Naive B cell (primary cell): ENCODE results near the gene LPP. TPM values are rescaled to one million over a fixed set of nuclear protein-coding genes. Genes with fewer than 3 reads are reported as not detected.
A peak's percentile ranks its signal among the peaks of the same experiment; 100 is the strongest.

Experiments
- ATAC-seq, 2 donors: fragments of 150-1000 bp; cut with Tn5 transposase; 2 replicates each; pipeline ENCODE4 v1.10.0; 2021; ENCODE audit warnings: low read depth in 2 of 2, mild to moderate bottlenecking in 2 of 2, moderate library complexity in 2 of 2
- DNase-seq: peaks from one replicate; pipeline ENCODE4 v3.0.0; 2022
- H3K27ac Mint-ChIP-seq, 6 donors: one replicate each; pipeline ENCODE4 v1.8.0; 2020 to 2022; ENCODE audit warnings: mild to moderate bottlenecking in 6 of 6, mixed read lengths in 6 of 6, moderate library complexity in 5 of 6, inconsistent platforms in 2 of 6
- H3K27me3 Mint-ChIP-seq, 3 donors: one replicate each; pipeline ENCODE4 v1.8.0; 2021 to 2022; ENCODE audit warnings: mixed read lengths in 3 of 3, mild to moderate bottlenecking in 1 of 3
- H3K36me3 Mint-ChIP-seq, 2 donors: one replicate each; pipeline ENCODE4 v1.8.0; 2020 to 2022; ENCODE audit warnings: mixed read lengths in 2 of 2, inconsistent platforms in 1 of 2, mild to moderate bottlenecking in 1 of 2
- H3K4me1 Mint-ChIP-seq, 3 donors: one replicate each; pipeline ENCODE4 v1.8.0; 2020 to 2022; ENCODE audit warnings: mixed read lengths in 3 of 3, inconsistent platforms in 1 of 3, mild to moderate bottlenecking in 1 of 3, moderate library complexity in 1 of 3
- H3K4me3 Mint-ChIP-seq, 8 donors: one replicate each; pipeline ENCODE4 v1.8.0; 2020 to 2022; ENCODE audit warnings: mild to moderate bottlenecking in 8 of 8, mixed read lengths in 8 of 8, moderate library complexity in 8 of 8, inconsistent platforms in 2 of 8
- H3K9me3 Mint-ChIP-seq, 7 donors: one replicate each; pipeline ENCODE4 v1.8.0; 2020 to 2022; ENCODE audit warnings: mixed read lengths in 7 of 7, mild to moderate bottlenecking in 5 of 7, inconsistent platforms in 2 of 7, moderate library complexity in 1 of 7
- polyA plus RNA-seq, 6 donors: library from polyadenylated mRNA; unstranded; fragments of 300-500 nt; fragmentation: Illumina TruSeq; gene quantifications; one replicate each; pipeline ENCODE4 v1.2.3, GENCODE V29; 2021; ENCODE audit warnings: low read depth in 6 of 6

The LPP gene
- polyA plus RNA-seq, 6 donors from 2014 or later: 9.6 to 58.6 (median 25.4) TPM

GRCh38 chr3:188826574-188826973 lies 672.6 kb downstream of the LPP start:
- no peak overlapping the region for H3K27ac Mint-ChIP-seq
- H3K36me3 Mint-ChIP-seq: no peaks in the 10 kb centered on the region
- no peak for DNase-seq
- no peaks in the 10 kb centered on the region for H3K27me3 Mint-ChIP-seq
- no peak for ATAC-seq
- H3K4me1 Mint-ChIP-seq: peaks cover 0 to under 1% (median 0%) of the 10 kb centered on the region in 3 donors
- H3K4me3 Mint-ChIP-seq: no peak overlapping the region
- H3K9me3 Mint-ChIP-seq: no peaks in the 10 kb centered on the region

GRCh38 chr3:188827103-188827502 lies 673.1 kb downstream of the LPP start:
- H3K4me1 Mint-ChIP-seq: peaks cover 0 to 5% (median 0%) of the 10 kb centered on the region in 3 donors
- ATAC-seq (no peak), DNase-seq (no peak)
- H3K4me3 Mint-ChIP-seq: no peak overlapping the region
- H3K27ac Mint-ChIP-seq: peak overlapping the region in 1 of 6 donors; percentile 36
- no peaks in the 10 kb centered on the region for H3K36me3 Mint-ChIP-seq
- H3K9me3 Mint-ChIP-seq: no peaks in the 10 kb centered on the region
- H3K27me3 Mint-ChIP-seq: no peaks in the 10 kb centered on the region

- H3K27me3 Mint-ChIP-seq: no peaks in the 10 kb centered on the region
- no peak overlapping the region for H3K4me3 Mint-ChIP-seq
- H3K36me3 Mint-ChIP-seq: no peaks in the 10 kb centered on the region
- ATAC-seq (no peak), DNase-seq (no peak)
- H3K9me3 Mint-ChIP-seq: no peaks in the 10 kb centered on the region
- H3K4me1 Mint-ChIP-seq: peaks cover 0 to 5% (median 0%) of the 10 kb centered on the region in 3 donors
- H3K27ac Mint-ChIP-seq: peak overlapping the region in 1 of 6 donors; percentile 36
Observed at GRCh38 chr3:188827576-188827975, 673.6 kb downstream of the LPP start.

GRCh38 chr3:188829130-188829529 lies 675.2 kb downstream of the LPP start:
- DNase-seq (no peak), ATAC-seq (no peak)
- H3K9me3 Mint-ChIP-seq: no peaks in the 10 kb centered on the region
- peaks cover 0 to 5% (median 0%) of the 10 kb centered on the region in 3 donors for H3K4me1 Mint-ChIP-seq
- H3K4me3 Mint-ChIP-seq: no peak overlapping the region
- no peak overlapping the region for H3K27ac Mint-ChIP-seq
- H3K27me3 Mint-ChIP-seq: no peaks in the 10 kb centered on the region
- H3K36me3 Mint-ChIP-seq: no peaks in the 10 kb centered on the region

- H3K27me3 Mint-ChIP-seq: no peaks in the 10 kb centered on the region
- H3K27ac Mint-ChIP-seq: no peak overlapping the region
- peaks cover 0 to 5% (median 0%) of the 10 kb centered on the region in 3 donors for H3K4me1 Mint-ChIP-seq
- H3K4me3 Mint-ChIP-seq: no peak overlapping the region
- H3K9me3 Mint-ChIP-seq: no peaks in the 10 kb centered on the region
- ATAC-seq (no peak), DNase-seq (no peak)
- no peaks in the 10 kb centered on the region for H3K36me3 Mint-ChIP-seq
Observed at GRCh38 chr3:188829576-188829975, 675.6 kb downstream of the LPP start.

GRCh38 chr3:188830893-188831292 lies 676.9 kb downstream of the LPP start:
- no peaks in the 10 kb centered on the region for H3K27me3 Mint-ChIP-seq
- H3K4me1 Mint-ChIP-seq: peaks cover 0 to 5% (median 0%) of the 10 kb centered on the region in 3 donors
- no peaks in the 10 kb centered on the region for H3K9me3 Mint-ChIP-seq
- no peak for ATAC-seq
- no peak overlapping the region for H3K27ac Mint-ChIP-seq
- H3K36me3 Mint-ChIP-seq: no peaks in the 10 kb centered on the region
- no peak for DNase-seq
- no peak overlapping the region for H3K4me3 Mint-ChIP-seq

- H3K27ac Mint-ChIP-seq: peak overlapping the region in 1 of 6 donors; percentile 51
- H3K36me3 Mint-ChIP-seq: no peaks in the 10 kb centered on the region
- no peaks in the 10 kb centered on the region for H3K27me3 Mint-ChIP-seq
- H3K9me3 Mint-ChIP-seq: no peaks in the 10 kb centered on the region
- H3K4me3 Mint-ChIP-seq: no peak overlapping the region
- peaks cover 0 to 5% (median 0%) of the 10 kb centered on the region in 3 donors for H3K4me1 Mint-ChIP-seq
- DNase-seq: no peak
- no peak for ATAC-seq
Observed at GRCh38 chr3:188832146-188832545, 678.2 kb downstream of the LPP start.

GRCh38 chr3:188832961-188833721 lies 679.2 kb downstream of the LPP start:
- H3K27me3 Mint-ChIP-seq: no peaks in the 10 kb centered on the region
- H3K36me3 Mint-ChIP-seq: peaks cover 0 to 8% of the 10 kb centered on the region in 2 donors
- no peak overlapping the region for H3K4me3 Mint-ChIP-seq
- ATAC-seq: no peak
- peaks cover 0 to 5% (median 2%) of the 10 kb centered on the region in 3 donors for H3K4me1 Mint-ChIP-seq
- no peaks in the 10 kb centered on the region for H3K9me3 Mint-ChIP-seq
- no peak for DNase-seq
- H3K27ac Mint-ChIP-seq: peak overlapping the region in 1 of 6 donors; percentile 12

- peak overlapping the region in 1 of 6 donors; percentile 18 for H3K27ac Mint-ChIP-seq
- H3K4me1 Mint-ChIP-seq: peaks cover 1 to 5% (median 2%) of the 10 kb centered on the region in 3 donors
- ATAC-seq (no peak), DNase-seq (no peak)
- no peak overlapping the region for H3K4me3 Mint-ChIP-seq
- peaks cover 0 to 4% (median 0%) of the 10 kb centered on the region in 7 donors for H3K9me3 Mint-ChIP-seq
- H3K27me3 Mint-ChIP-seq: no peaks in the 10 kb centered on the region
- peaks cover 0 to 13% of the 10 kb centered on the region in 2 donors for H3K36me3 Mint-ChIP-seq
Observed at GRCh38 chr3:188834349-188834748, 680.4 kb downstream of the LPP start.

- ATAC-seq (no peak), DNase-seq (no peak)
- H3K36me3 Mint-ChIP-seq: peaks cover 13 to 18% of the 10 kb centered on the region in 2 donors
- H3K27me3 Mint-ChIP-seq: no peaks in the 10 kb centered on the region
- no peak overlapping the region for H3K27ac Mint-ChIP-seq
- H3K9me3 Mint-ChIP-seq: peaks cover 0 to 4% (median 0%) of the 10 kb centered on the region in 7 donors
- H3K4me3 Mint-ChIP-seq: no peak overlapping the region
- H3K4me1 Mint-ChIP-seq: peaks cover 5 to 10% (median 6%) of the 10 kb centered on the region in 3 donors
Observed at GRCh38 chr3:188839187-188839695, 685.3 kb downstream of the LPP start.

GRCh38 chr3:188840290-188840689 lies 686.3 kb downstream of the LPP start:
- no peak for ATAC-seq
- Mint-ChIP-seq H3K27ac (peak overlapping the region in 1 of 6 donors; percentile 18), H3K9me3 (peaks cover 0 to 4% (median 0%) of the 10 kb centered on the region in 7 donors)

GRCh38 chr3:188841906-188842305 lies 687.9 kb downstream of the LPP start:
- Mint-ChIP-seq H3K27ac (no peak overlapping the region), H3K36me3 (peaks cover 13 to 18% of the 10 kb centered on the region in 2 donors), H3K27me3 (no peaks in the 10 kb centered on the region), H3K9me3 (peaks cover 0 to 4% (median 0%) of the 10 kb centered on the region in 7 donors), H3K4me3 (no peak overlapping the region), H3K4me1 (peaks cover 5 to 12% (median 10%) of the 10 kb centered on the region in 3 donors)
- no peak for DNase-seq
- no peak for ATAC-seq

More at GRCh38 chr3:188840290-188840689, 686.3 kb downstream of the LPP start:
- Mint-ChIP-seq H3K27me3 (no peaks in the 10 kb centered on the region), H3K36me3 (peaks cover 13 to 18% of the 10 kb centered on the region in 2 donors), H3K4me1 (peaks cover 5 to 10% (median 6%) of the 10 kb centered on the region in 3 donors), H3K4me3 (no peak overlapping the region)
- no peak for DNase-seq

GRCh38 chr3:188842639-188843038 lies 688.7 kb downstream of the LPP start:
- H3K9me3 Mint-ChIP-seq: peaks cover 0 to 4% (median 0%) of the 10 kb centered on the region in 7 donors

GRCh38 chr3:188844096-188844495 lies 690.1 kb downstream of the LPP start:
- H3K4me1 Mint-ChIP-seq: peaks cover 3 to 12% (median 8%) of the 10 kb centered on the region in 3 donors
- H3K4me3 Mint-ChIP-seq: no peak overlapping the region
- no peaks in the 10 kb centered on the region for H3K27me3 Mint-ChIP-seq
- DNase-seq (no peak), ATAC-seq (no peak)
- no peaks in the 10 kb centered on the region for H3K9me3 Mint-ChIP-seq
- H3K36me3 Mint-ChIP-seq: peaks cover 13 to 15% of the 10 kb centered on the region in 2 donors
- no peak overlapping the region for H3K27ac Mint-ChIP-seq

More at GRCh38 chr3:188842639-188843038, 688.7 kb downstream of the LPP start:
- DNase-seq (no peak), ATAC-seq (no peak)
- peaks cover 5 to 12% (median 10%) of the 10 kb centered on the region in 3 donors for H3K4me1 Mint-ChIP-seq
- no peak overlapping the region for H3K4me3 Mint-ChIP-seq
- no peaks in the 10 kb centered on the region for H3K27me3 Mint-ChIP-seq
- H3K36me3 Mint-ChIP-seq: peaks cover 13 to 19% of the 10 kb centered on the region in 2 donors
- H3K27ac Mint-ChIP-seq: no peak overlapping the region
